ENCODE results near the gene KRTAP4-16. TPM values are rescaled to one million over a fixed set of nuclear protein-coding genes. Genes with fewer than 3 reads are reported as not detected.
"Not testable (repeated sequence)": the region's sequence is repeated elsewhere in the genome, so short reads cannot be mapped to it uniquely, and the experiment has no call there.

Gene KRTAP4-16
- total RNA-seq, 1 experiment from 2014 or later: not detected

GRCh38 chr17:41123292-41123990 is 21.4 kb upstream of the KRTAP4-16 start:
- not testable (repeated sequence) for H3K9ac ChIP-seq (ENCODE audit: extremely low read depth, insufficient read length, low read length); H2BK20ac ChIP-seq (ENCODE audit: low read depth, low read length, poor library complexity, severe bottlenecking); H3K23ac ChIP-seq (ENCODE audit: insufficient read length, low read depth, low read length); H3K4ac ChIP-seq (ENCODE audit: low read depth, low read length); H3K56ac ChIP-seq (ENCODE audit: insufficient read length, low read depth, low read length); H4K8ac ChIP-seq (replicated peaks; ENCODE audit: insufficient read length, low read depth, low read length); H3K18ac ChIP-seq (ENCODE audit: insufficient read length, low read depth, low read length); H4K5ac ChIP-seq (ENCODE audit: insufficient read length, low read depth, low read length); H4K20me1 ChIP-seq (ENCODE audit: control insufficient read depth, insufficient read depth, insufficient read length); H2AK5ac ChIP-seq (ENCODE audit: insufficient read length, low read length); H2BK15ac ChIP-seq (ENCODE audit: low read depth, low read length); H3K27ac ChIP-seq (ENCODE audit: insufficient read length, low read depth, low read length); H3K36me3 Mint-ChIP-seq (ENCODE audit: insufficient read depth in 1 of 3, low read depth in 3 of 3); H3K9me3 Mint-ChIP-seq; H3K23me2 ChIP-seq (ENCODE audit: insufficient read length, low read depth, low read length, poor library complexity, severe bottlenecking); DNase-seq; H3K27me3 Mint-ChIP-seq (ENCODE audit: low read depth); H3K4me3 Mint-ChIP-seq; H3K79me2 ChIP-seq (ENCODE audit: insufficient read depth, low read length); H2BK5ac ChIP-seq (ENCODE audit: insufficient read length, low read length); H2BK12ac ChIP-seq (ENCODE audit: insufficient read length, low read depth, low read length); H3K79me1 ChIP-seq (ENCODE audit: insufficient read depth, low read depth, low read length, poor library complexity, severe bottlenecking); H2AFZ ChIP-seq (ENCODE audit: low read length); H4K91ac ChIP-seq (ENCODE audit: insufficient read length, low read depth, low read length); H2BK120ac ChIP-seq (ENCODE audit: low read depth, low read length, poor library complexity, severe bottlenecking); H3K14ac ChIP-seq (ENCODE audit: insufficient read depth, low read length); H3K27me3 ChIP-seq (ENCODE audit: insufficient read depth, low read length); H3K4me1 ChIP-seq (ENCODE audit: insufficient read depth, low read length); H3T11ph ChIP-seq (ENCODE audit: low read length); H3K9me3 ChIP-seq (ENCODE audit: control insufficient read depth, low read depth, low read length); H3K4me2 ChIP-seq (ENCODE audit: insufficient read depth, insufficient read length, low read length)
- H3K27ac Mint-ChIP-seq: peak overlapping the region in 2 of 3 experiments; percentile 26 to 36; a peak in 2 of 7 replicates
- peaks cover 11 to 12% of the 10 kb centered on the region in 2 experiments for H3K4me1 Mint-ChIP-seq
- no CpG with 5 or more reads among the region's 12 CpGs for WGBS (ENCODE audit: extremely low coverage, insufficient read length, low lambda C conversion rate)
